Measurements from ENCODE around the gene C9orf85. TPM values are rescaled to one million over a fixed set of nuclear protein-coding genes. Genes with fewer than 3 reads are reported as not detected.

C9orf85 gene
- total and polyA plus RNA-seq, 2 donors (not counting 3 experiments of a cell fraction or from before 2014, with no cell fraction given), result 8.3 to 11.3 TPM

- FAIRE-seq, result no peak
- H3K27me3 ChIP-seq (ENCODE audit: control insufficient read depth in 2 of 2, insufficient read depth in 2 of 2, low read length in 2 of 2), result no peaks in the 10 kb centered on the region
- intact Hi-C loops (cut with micrococcal nuclease), result no loop called here
- no peaks in the 10 kb centered on the region for H3K9me1 ChIP-seq (replicated peaks; ENCODE audit: control insufficient read depth, extremely low read depth, insufficient read depth, low read length)
- CTCF ChIA-PET, result no interaction called here
- H3K4me1 ChIP-seq (ENCODE audit: control insufficient read depth, extremely low read depth, insufficient read depth, low read length), result peaks cover 3% of the 10 kb centered on the region
- no peaks in the 10 kb centered on the region for H3K36me3 ChIP-seq (ENCODE audit: control insufficient read depth in 2 of 2, extremely low read depth in 1 of 2, insufficient read depth in 2 of 2, low read length in 2 of 2)
- H3K27ac ChIP-seq (ENCODE audit: insufficient read depth, low read depth, low read length), result no peak overlapping the region
- H2AFZ ChIP-seq (ENCODE audit: low read depth, low read length), result no peak overlapping the region
- H3K4me3 ChIP-seq (replicated peaks in 1 of 3; ENCODE audit: insufficient read depth in 1 of 3, low read depth in 1 of 3, low read length in 3 of 3), result no peak overlapping the region
- dilution Hi-C loops (cut with MboI; ENCODE audit: extremely low pct_ligation_motif_present, low sequenced_read_pairs), result no loop called here
- H3K9ac ChIP-seq (replicated peaks; ENCODE audit: extremely low read depth, insufficient read depth, low read length), result no peak overlapping the region
- no TSS peak for BruUV-seq (replicated peaks)
- DNase-seq (ENCODE audit: low read depth, low spot score), result peak; percentile 32
- peaks cover 67% of the 10 kb centered on the region for H3K79me2 ChIP-seq (ENCODE audit: control insufficient read depth, insufficient read depth, low read length)
- POLR2A ChIA-PET, result no interaction called here
- peaks cover 6% of the 10 kb centered on the region for H4K20me1 ChIP-seq (replicated peaks; ENCODE audit: control insufficient read depth, extremely low read depth, insufficient read depth, low read length)
- H3K4me2 ChIP-seq (ENCODE audit: insufficient read depth, low read length), result no peak overlapping the region
- TF ChIP-seq MYC (IDR thresholded peaks at IDR 0.05; ENCODE audit: low read depth, low read length), result no peak
- no peaks in the 10 kb centered on the region for H3K9me3 ChIP-seq (replicated peaks; ENCODE audit: control insufficient read depth, insufficient read depth, low read length)
These were observed 26.0 kb upstream of the C9orf85 start for GRCh38 chr9:71885467-71885866.

- dilution Hi-C loops (cut with MboI; ENCODE audit: extremely low pct_ligation_motif_present, low sequenced_read_pairs), result no loop called here
- POLR2A ChIA-PET, result no interaction called here
These were observed 25.4 kb upstream of the C9orf85 start for GRCh38 chr9:71886015-71886414.

More at GRCh38 chr9:71886015-71886414, 25.4 kb upstream of the C9orf85 start:
- Histone ChIP-seq H3K4me2 (ENCODE audit: insufficient read depth, low read length) (no peak overlapping the region), H3K27ac (ENCODE audit: insufficient read depth, low read depth, low read length) (no peak overlapping the region), H3K9me1 (replicated peaks; ENCODE audit: control insufficient read depth, extremely low read depth, insufficient read depth, low read length) (no peaks in the 10 kb centered on the region), H3K79me2 (ENCODE audit: control insufficient read depth, insufficient read depth, low read length) (peaks cover 68% of the 10 kb centered on the region), H4K20me1 (replicated peaks; ENCODE audit: control insufficient read depth, extremely low read depth, insufficient read depth, low read length) (peaks cover 6% of the 10 kb centered on the region), H3K4me1 (ENCODE audit: control insufficient read depth, extremely low read depth, insufficient read depth, low read length) (peaks cover 3% of the 10 kb centered on the region), H3K4me3 (replicated peaks in 1 of 3; ENCODE audit: insufficient read depth in 1 of 3, low read depth in 1 of 3, low read length in 3 of 3) (no peak overlapping the region), H3K36me3 (ENCODE audit: control insufficient read depth in 2 of 2, extremely low read depth in 1 of 2, insufficient read depth in 2 of 2, low read length in 2 of 2) (no peaks in the 10 kb centered on the region), H3K9me3 (replicated peaks; ENCODE audit: control insufficient read depth, insufficient read depth, low read length) (no peaks in the 10 kb centered on the region), H3K9ac (replicated peaks; ENCODE audit: extremely low read depth, insufficient read depth, low read length) (no peak overlapping the region), H3K27me3 (ENCODE audit: control insufficient read depth in 2 of 2, insufficient read depth in 2 of 2, low read length in 2 of 2) (no peaks in the 10 kb centered on the region), H2AFZ (ENCODE audit: low read depth, low read length) (no peak overlapping the region)
- FAIRE-seq, result no peak
- intact Hi-C loops (cut with micrococcal nuclease), result no loop called here
- CTCF ChIA-PET, result no interaction called here
- no peak for TF ChIP-seq MYC (IDR thresholded peaks at IDR 0.05; ENCODE audit: low read depth, low read length)
- no peak for DNase-seq (ENCODE audit: low read depth, low spot score)
- BruUV-seq (replicated peaks), result no TSS peak
